GM06990 (cell line): ENCODE data around the gene NINJ1.
"Not testable (repeated sequence)": the region's sequence is repeated elsewhere in the genome, so short reads cannot be mapped to it uniquely, and the experiment has no call there.

Source experiments
- DNase-seq: peaks from one replicate; pipeline ENCODE4 v3.0.0-alpha.2; 2011; ENCODE audit not compliant: insufficient read length; ENCODE audit errors: extremely low read depth
- H3K27me3 ChIP-seq: replicated peaks from 2 replicates; pipeline ENCODE4 v1.6.0; 2011; ENCODE audit warnings: low read length; ENCODE audit not compliant: control insufficient read depth, insufficient read depth
- H3K36me3 ChIP-seq: 2 replicates; pipeline ENCODE4 v1.5.1; 2011; ENCODE audit warnings: low read length; ENCODE audit not compliant: control insufficient read depth, insufficient read depth
- H3K4me3 ChIP-seq: replicated peaks from 2 replicates; pipeline ENCODE4 v1.5.1; 2011; ENCODE audit warnings: low read depth, mild to moderate bottlenecking, control low read depth, low read length
- TF ChIP-seq, protein P1 (sequence below): IDR thresholded peaks from 2 replicates; pipeline ENCODE4 v1.5.1; 2011; ENCODE audit warnings: low read length, control low read depth, mild to moderate bottlenecking, inconsistent platforms; ENCODE audit not compliant: insufficient read depth, poor library complexity, severe bottlenecking

The NINJ1 gene

DNA sequence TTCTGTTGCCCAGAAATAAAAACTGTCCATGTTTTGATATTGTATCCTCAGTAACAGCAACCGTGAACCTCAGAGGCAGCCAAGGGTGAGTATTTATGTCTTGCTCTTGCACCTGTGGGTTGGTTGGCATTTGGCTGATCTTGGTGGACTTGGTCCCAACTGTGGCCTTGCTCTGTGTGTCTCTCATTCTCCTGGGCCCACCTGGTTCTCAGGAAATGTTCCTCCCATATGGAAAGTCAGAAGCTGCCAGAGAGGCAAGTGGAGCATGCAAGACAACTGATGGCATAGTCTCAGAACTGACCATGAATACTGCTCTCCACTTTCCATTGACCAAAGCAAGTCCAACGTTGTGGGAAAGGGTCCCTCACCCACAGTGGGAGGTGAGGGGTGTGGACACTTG, 13.6 kb upstream of the NINJ1 start:
- no peak overlapping the region for H3K4me3 ChIP-seq
- no peaks in the 10 kb centered on the region for H3K27me3 ChIP-seq
- TF ChIP-seq, protein P1, sequence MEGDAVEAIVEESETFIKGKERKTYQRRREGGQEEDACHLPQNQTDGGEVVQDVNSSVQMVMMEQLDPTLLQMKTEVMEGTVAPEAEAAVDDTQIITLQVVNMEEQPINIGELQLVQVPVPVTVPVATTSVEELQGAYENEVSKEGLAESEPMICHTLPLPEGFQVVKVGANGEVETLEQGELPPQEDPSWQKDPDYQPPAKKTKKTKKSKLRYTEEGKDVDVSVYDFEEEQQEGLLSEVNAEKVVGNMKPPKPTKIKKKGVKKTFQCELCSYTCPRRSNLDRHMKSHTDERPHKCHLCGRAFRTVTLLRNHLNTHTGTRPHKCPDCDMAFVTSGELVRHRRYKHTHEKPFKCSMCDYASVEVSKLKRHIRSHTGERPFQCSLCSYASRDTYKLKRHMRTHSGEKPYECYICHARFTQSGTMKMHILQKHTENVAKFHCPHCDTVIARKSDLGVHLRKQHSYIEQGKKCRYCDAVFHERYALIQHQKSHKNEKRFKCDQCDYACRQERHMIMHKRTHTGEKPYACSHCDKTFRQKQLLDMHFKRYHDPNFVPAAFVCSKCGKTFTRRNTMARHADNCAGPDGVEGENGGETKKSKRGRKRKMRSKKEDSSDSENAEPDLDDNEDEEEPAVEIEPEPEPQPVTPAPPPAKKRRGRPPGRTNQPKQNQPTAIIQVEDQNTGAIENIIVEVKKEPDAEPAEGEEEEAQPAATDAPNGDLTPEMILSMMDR: no peak
- H3K36me3 ChIP-seq: no peaks in the 10 kb centered on the region
- no peak for DNase-seq

DNA sequence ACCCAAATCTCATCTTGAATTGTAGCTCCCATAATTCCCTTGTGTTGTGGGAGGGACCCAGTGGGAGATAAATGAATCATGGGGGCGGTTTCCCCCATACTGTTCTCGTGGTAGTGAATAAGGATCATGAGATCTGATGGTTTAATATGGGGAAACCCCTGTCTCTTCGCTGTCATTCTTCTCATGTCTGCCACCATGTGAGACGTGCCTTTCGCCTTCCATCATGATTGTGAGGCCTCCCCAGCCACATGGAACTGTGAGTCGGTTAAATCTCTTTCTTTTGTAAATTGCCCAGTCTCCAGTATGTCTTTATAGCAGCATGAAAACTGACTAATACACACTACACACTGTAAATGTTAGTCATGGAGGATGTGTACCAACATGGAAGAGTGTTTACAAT, 12.6 kb upstream of the NINJ1 start:
- not testable (repeated sequence) for DNase-seq, H3K27me3 ChIP-seq, H3K36me3 ChIP-seq, H3K4me3 ChIP-seq

DNA sequence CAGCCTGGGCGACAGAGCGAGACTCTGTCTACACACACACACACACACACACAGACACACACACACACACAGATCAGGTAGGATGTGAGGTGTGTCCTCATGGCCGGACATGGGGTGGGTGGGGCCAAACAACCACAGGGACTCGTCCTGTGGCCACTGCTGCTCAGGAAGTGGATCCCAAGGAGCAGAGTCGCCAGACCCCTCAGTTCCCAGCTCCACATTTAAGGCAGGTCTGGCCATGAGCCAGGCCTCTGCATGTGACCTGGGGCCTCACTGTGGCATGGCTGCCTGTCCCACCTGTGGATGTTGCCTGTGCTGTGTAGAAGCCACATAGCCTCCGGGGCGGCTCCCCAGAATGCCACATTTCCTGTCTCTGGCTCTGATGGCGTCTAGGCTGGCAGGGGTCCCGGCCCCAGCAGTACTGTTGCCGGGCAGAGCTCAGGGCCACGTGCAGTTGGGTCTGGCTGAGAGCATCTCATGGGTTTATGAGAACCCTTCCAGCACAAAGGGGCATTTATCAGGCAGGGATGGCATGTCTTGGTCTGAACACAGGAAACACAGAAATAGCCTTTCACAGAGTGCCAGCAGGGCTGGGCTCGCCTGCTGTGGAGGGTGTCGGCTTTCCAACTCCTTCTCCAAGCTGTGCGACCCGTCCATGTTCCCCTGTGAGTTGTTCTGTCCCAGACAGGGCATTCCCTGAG, 9.9 kb upstream of the NINJ1 start:
- H3K4me3 ChIP-seq: no peak overlapping the region
- H3K36me3 ChIP-seq: no peaks in the 10 kb centered on the region
- TF ChIP-seq, protein P1: no peak
- H3K27me3 ChIP-seq: no peaks in the 10 kb centered on the region
- DNase-seq: peak; percentile 53

DNA sequence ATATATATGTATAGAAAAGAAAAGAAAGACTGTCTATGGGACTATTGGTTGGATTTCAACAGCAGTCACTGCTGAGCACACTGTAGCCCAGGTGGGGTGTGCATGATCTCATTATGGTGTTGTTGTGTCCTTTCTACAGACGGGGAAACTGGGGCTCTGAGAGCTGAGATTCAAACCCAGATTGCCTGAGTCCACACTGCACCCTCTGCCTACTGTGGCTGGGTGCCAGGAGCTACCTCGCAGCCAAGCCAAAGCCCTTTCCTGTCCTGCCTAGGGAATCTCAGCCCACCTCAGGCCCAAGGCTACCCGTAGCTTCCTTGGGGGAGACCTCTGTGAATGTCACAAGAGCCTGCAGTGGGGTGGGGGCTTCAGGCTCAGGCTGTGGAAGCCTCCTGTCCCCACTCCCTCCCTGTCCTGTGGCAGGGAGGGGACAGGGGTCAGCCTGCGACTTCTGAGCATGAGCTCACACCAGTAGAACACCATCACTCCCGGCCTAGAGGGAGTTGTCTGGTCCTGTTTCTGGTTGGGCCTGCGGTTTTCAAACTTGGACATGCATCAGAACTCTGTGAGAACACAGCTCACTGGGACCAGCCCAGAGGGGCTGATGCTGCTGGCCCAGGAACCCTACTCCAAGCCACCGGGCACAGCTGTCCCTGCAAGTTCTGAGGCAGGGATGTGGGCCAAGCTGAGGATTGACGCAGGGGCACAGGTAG, 7.9 kb upstream of the NINJ1 start:
- Histone ChIP-seq H3K4me3 (no peak overlapping the region), H3K27me3 (no peaks in the 10 kb centered on the region), H3K36me3 (no peaks in the 10 kb centered on the region)
- TF ChIP-seq, protein P1: no peak
- no peak for DNase-seq

DNA sequence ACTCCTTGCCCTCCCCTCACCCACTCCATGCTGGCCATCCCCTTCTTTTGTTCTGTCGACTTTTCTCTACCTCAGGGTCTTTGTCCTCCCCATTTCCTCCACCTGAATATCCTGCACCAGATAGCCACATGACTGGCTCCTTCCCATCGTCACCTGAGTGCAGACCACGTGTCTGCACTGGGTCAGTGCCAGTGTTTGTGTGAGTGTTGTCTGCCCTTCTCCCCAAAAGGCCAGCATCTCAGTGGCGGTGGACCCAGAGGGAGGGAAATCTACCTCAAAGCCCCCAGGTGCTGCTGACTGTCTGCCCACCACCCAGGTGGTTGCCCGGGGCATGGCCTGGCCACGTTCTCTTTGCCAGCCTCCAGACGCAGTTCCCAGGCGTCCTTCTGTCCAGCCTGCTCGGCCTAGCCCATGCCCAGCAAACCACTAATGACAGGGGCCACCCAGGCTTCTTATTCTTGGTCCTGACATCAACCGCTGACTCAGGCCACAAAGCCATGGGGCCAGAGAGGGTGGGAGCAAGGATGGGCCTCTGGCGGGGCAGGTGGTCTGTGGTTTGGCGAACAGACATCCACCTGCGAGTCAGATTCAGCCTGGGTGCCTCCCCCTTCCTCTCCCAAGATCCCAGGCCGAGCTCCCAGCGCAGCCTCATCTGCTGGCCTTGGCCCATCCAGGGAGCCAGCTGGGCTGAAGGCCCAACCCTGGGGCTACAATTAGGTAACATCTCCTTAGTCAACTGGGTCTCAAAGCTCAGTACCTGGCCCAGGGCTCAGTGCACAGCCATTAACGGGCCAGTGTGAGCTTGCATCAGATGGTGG, 5.5 kb upstream of the NINJ1 start:
- no peak for DNase-seq
- H3K36me3 ChIP-seq: no peaks in the 10 kb centered on the region
- TF ChIP-seq, protein P1: no peak
- no peak overlapping the region for H3K4me3 ChIP-seq
- H3K27me3 ChIP-seq: no peaks in the 10 kb centered on the region

DNA sequence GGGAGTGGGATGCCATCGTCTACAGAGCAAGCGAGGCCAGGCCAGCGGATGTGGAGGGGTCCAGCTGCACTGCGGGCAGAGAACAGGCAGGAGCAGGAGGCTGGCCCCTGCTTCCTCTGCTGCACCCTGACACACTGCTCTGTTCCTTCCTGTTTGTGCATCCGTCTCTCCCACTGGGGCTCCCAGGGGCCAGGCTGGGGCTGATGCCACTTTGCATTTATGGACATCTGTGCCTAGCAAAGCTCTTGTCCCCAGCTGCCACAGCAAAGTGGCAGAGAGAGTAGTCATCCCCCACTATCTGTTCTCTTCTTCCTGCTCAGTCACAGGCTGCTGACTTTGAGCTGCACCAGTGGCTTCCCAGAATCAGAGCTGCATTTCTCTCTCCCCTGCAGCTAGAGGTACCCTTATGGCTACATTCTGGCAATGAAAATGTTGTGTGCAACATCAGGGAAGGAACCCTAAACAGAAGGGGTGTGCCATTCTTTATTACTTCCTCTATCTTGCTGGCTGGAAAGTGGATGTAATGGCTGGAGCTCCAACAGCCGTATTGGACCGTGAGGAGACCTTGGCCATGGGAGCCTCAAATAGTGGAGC, 4.2 kb upstream of the NINJ1 start:
- Histone ChIP-seq H3K36me3 (no peaks in the 10 kb centered on the region), H3K27me3 (no peaks in the 10 kb centered on the region), H3K4me3 (no peak overlapping the region)
- no peak for DNase-seq
- TF ChIP-seq, protein P1: no peak
